A549 (cell line): ENCODE results near the gene OCRL. TPM values are rescaled to one million over a fixed set of nuclear protein-coding genes. Genes with fewer than 3 reads are reported as not detected.

ENCODE experiments used
- ATAC-seq, 2 experiments: fragments of 200-7000 bp in 1 of 2; fragments of >200 bp in 1 of 2; cut with Nextera tagmentation in 1 of 2; cut with Tn5 transposase in 1 of 2; 3 replicates each; pipeline versions ENCODE4 v1.8.0 to v1.9.1; 2018 to 2020; ENCODE audit warnings: mild to moderate bottlenecking in 1 of 2, moderate library complexity in 1 of 2
- CTCF ChIA-PET: fragments of 300-600 bp; sonication (Branson Sonifier 250); formaldehyde crosslinking; extraction: SDS; loops from one replicate; lab custom pipeline; 2021; ENCODE audit warnings: antibody characterized with exemption, inconsistent platforms; lab: Yijun Ruan, JAX
- POLR2A ChIA-PET: fragments of 350-600 bp; formaldehyde crosslinking; extraction: SDS; loops from one replicate; lab custom pipeline; 2021; ENCODE audit warnings: antibody characterized with exemption, inconsistent platforms; lab: Yijun Ruan, JAX
- DNase-seq, 2 experiments: peaks; one replicate each; pipeline versions ENCODE4 v3.0.0 to v3.0.0-alpha.2; 2011 to 2016; ENCODE audit warnings: low read depth in 1 of 2, low spot score in 1 of 2
- FAIRE-seq: peaks from 2 replicates; lab custom pipeline; 2011; peaks lifted over from hg19 to GRCh38; lab: Jason Lieb, UNC
- H3K27ac ChIP-seq, 2 experiments: fragments of >200 bp; sonication (Bioruptor Twin); formaldehyde crosslinking; 3 replicates each; pipeline ENCODE4 v1.5.1; 2016 to 2017
- H3K4me1 ChIP-seq: fragments of >200 bp; sonication (Bioruptor Twin); formaldehyde crosslinking; 3 replicates; pipeline ENCODE4 v1.6.1; 2016
- H3K4me2 ChIP-seq: fragments of >200 bp; sonication (Bioruptor Twin); formaldehyde crosslinking; 3 replicates; pipeline ENCODE4 v1.6.1; 2016
- H3K4me3 ChIP-seq: fragments of >200 bp; sonication (Bioruptor Twin); formaldehyde crosslinking; 3 replicates; pipeline ENCODE4 v1.5.1; 2016
- H3K9me3 ChIP-seq: fragments of >200 bp; sonication (Bioruptor Twin); formaldehyde crosslinking; 3 replicates; pipeline ENCODE4 v1.6.1; 2016
- CEBPB ChIP-seq, 2 experiments: fragments of >200 bp in 1 of 2; sonication (Bioruptor Twin) in 1 of 2; formaldehyde crosslinking in 1 of 2; IDR thresholded peaks; 2 replicates each; pipeline ENCODE4 v1.6.1; 2012 to 2016
- CHD4 ChIP-seq: fragments of 200-600 bp; sonication (generic); IDR thresholded peaks from 2 replicates; pipeline ENCODE4 v1.6.1; 2016; ENCODE audit warnings: antibody characterized with exemption, mild to moderate bottlenecking, borderline replicate concordance
- EHF ChIP-seq: fragments of 250-450 bp; sonication (Bioruptor Pico); IDR thresholded peaks from 2 replicates; pipeline ENCODE4 v1.5.0; 2020; ENCODE audit warnings: mild to moderate bottlenecking
- EHMT2 ChIP-seq: fragments of 200-600 bp; sonication (generic); IDR thresholded peaks from 2 replicates; pipeline ENCODE4 v1.6.1; 2016; ENCODE audit warnings: antibody characterized with exemption, low read depth, mild to moderate bottlenecking, moderate library complexity
- ESRRA ChIP-seq: fragments of 150-350 bp; IDR thresholded peaks from 2 replicates; pipeline ENCODE4 v1.6.1; 2014; ENCODE audit warnings: mild to moderate bottlenecking, low read length, borderline replicate concordance
- HDAC2 ChIP-seq: fragments of 200-600 bp; sonication (generic); IDR thresholded peaks from 2 replicates; pipeline ENCODE4 v1.6.1; 2016
- HEYL ChIP-seq: fragments of 250-450 bp; sonication (Bioruptor Pico); IDR thresholded peaks from 2 replicates; pipeline ENCODE4 v1.8.0; 2021; ENCODE audit warnings: mild to moderate bottlenecking, moderate library complexity
- HOXB13 ChIP-seq: fragments of 250-450 bp; sonication (Bioruptor Pico); IDR thresholded peaks from 2 replicates; pipeline ENCODE4 v1.5.0; 2020; ENCODE audit warnings: low read depth, mild to moderate bottlenecking, moderate library complexity
- JUN ChIP-seq, 2 experiments: fragments of >200 bp; sonication (Bioruptor Twin); formaldehyde crosslinking; IDR thresholded peaks; 2 replicates in 1 of 2; 3 replicates in 1 of 2; pipeline ENCODE4 v1.6.1; 2016 to 2017
- JUNB ChIP-seq: fragments of >200 bp; sonication (Bioruptor Twin); formaldehyde crosslinking; IDR thresholded peaks from 2 replicates; pipeline ENCODE4 v1.6.1; 2016
- KDM1A ChIP-seq: fragments of 200-600 bp; sonication (generic); IDR thresholded peaks from 2 replicates; pipeline ENCODE4 v1.6.1; 2016; ENCODE audit warnings: low read depth, mild to moderate bottlenecking
- NFE2L2 ChIP-seq: fragments of 150-350 bp; conservative IDR thresholded peaks from 2 replicates; pipeline ENCODE4 v1.6.1; 2014; ENCODE audit warnings: low read length
- NR3C1 ChIP-seq: fragments of >200 bp; sonication (Bioruptor Twin); formaldehyde crosslinking; IDR thresholded peaks from 3 replicates; pipeline ENCODE4 v1.6.1; 2017
- RAD21 ChIP-seq, 2 experiments: fragments of >200 bp in 1 of 2; sonication (Bioruptor Twin) in 1 of 2; formaldehyde crosslinking in 1 of 2; IDR thresholded peaks in 1 of 2; conservative IDR thresholded peaks in 1 of 2; 2 replicates in 1 of 2; 3 replicates in 1 of 2; pipeline ENCODE4 v1.6.1; 2012 to 2018; ENCODE audit warnings: inconsistent platforms in 1 of 2
- RNF2 ChIP-seq: fragments of 200-600 bp; sonication (generic); IDR thresholded peaks from 2 replicates; pipeline ENCODE4 v1.6.1; 2016; ENCODE audit warnings: low read depth, mild to moderate bottlenecking, antibody characterized with exemption, moderate library complexity, borderline replicate concordance
- SREBF2 ChIP-seq: fragments of 450-650 bp; IDR thresholded peaks from 2 replicates; pipeline ENCODE4 v1.6.1; 2014; ENCODE audit warnings: mild to moderate bottlenecking, moderate library complexity
- TFCP2L1 ChIP-seq: fragments of 250-450 bp; sonication (Bioruptor Pico); IDR thresholded peaks from 2 replicates; pipeline ENCODE4 v1.5.0; 2021; ENCODE audit warnings: mild to moderate bottlenecking
- TP53 ChIP-seq: fragments of 250-450 bp; sonication (Bioruptor Pico); IDR thresholded peaks from 2 replicates; pipeline ENCODE4 v1.5.0; 2021; ENCODE audit warnings: mild to moderate bottlenecking, moderate library complexity
- ZFP36 ChIP-seq: fragments of 450-650 bp; IDR thresholded peaks from 2 replicates; pipeline ENCODE4 v1.6.1; 2014; ENCODE audit warnings: borderline replicate concordance; ENCODE audit not compliant: partially characterized antibody
- ZSCAN20 ChIP-seq: fragments of 250-450 bp; sonication (Bioruptor Pico); IDR thresholded peaks from 2 replicates; pipeline ENCODE4 v1.8.0; 2022; ENCODE audit warnings: mild to moderate bottlenecking, moderate library complexity
- WGBS: methylation state at CpG from one replicate; pipeline ENCODE4 v1.1.6; 2017; ENCODE audit errors: missing lambda C conversion rate; 5-methylcytosine and 5-hydroxymethylcytosine counted together
- polyA plus RNA-seq, 4 experiments: library from polyadenylated mRNA; depleted of rRNA in 3 of 4; stranded (reverse); fragments of >200 nt; fragmentation: RNase III in 1 of 4; extraction: RNeasy Plus Mini Kit Qiagen cat#74134 plus additional on column Dnase treatment in 1 of 4; gene quantifications; 2 replicates in 3 of 4; 3 replicates in 1 of 4; pipeline ENCODE4 v1.2.3, GENCODE V29; 2011 to 2017
- TF ChIP-seq, protein P1 (sequence below): IDR thresholded peaks from 2 replicates; pipeline ENCODE4 v1.6.1; 2012
- TF ChIP-seq, protein P2 (sequence below): fragments of >200 bp; sonication (Bioruptor Twin); formaldehyde crosslinking; IDR thresholded peaks from 3 replicates; pipeline ENCODE4 v1.6.1; 2016
- TF ChIP-seq, protein P3 (sequence below): fragments of 250-450 bp; sonication (Bioruptor Pico); IDR thresholded peaks from 2 replicates; pipeline ENCODE4 v1.5.0; 2020; ENCODE audit warnings: low read depth, mild to moderate bottlenecking, moderate library complexity

OCRL gene
- polyA plus RNA-seq, 2 of the 4 experiments (the other 2 are of a cell fraction), result 22.4 to 49.0 TPM

DNA sequence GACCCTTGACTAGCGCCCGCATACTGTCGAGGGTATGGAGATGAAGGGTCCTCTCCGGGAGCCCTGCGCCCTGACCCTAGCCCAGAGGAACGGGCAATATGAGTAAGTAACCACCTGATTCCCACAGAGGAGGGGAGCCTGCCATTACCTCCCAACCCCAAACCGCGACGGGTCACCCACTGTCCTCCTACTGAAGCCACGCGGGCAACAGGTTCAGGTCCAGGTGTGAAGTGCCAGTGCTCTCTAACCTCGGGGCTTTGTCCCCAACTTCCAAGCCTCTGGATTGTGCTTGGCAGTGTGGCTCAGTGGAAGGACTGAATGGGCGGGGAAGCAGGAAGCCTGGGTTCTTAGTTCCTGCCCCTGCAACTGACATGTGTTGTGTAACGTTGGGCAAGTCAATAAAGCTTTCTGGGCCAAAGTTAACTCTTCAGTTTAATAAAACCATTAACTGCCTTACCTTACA is 694 bp downstream of the OCRL start:
- ATAC-seq (peak; percentile 71 to 84; a peak in 5 of 6 replicates), FAIRE-seq (no peak), DNase-seq (peak; percentile 18 to 25)
- 0% methylated on average over 6 of the region's 14 CpGs for WGBS
- no peaks in the 10 kb centered on the region for H3K9me3 ChIP-seq
- ChIA-PET CTCF (interaction anchor here (0.7 to 1.0 kb wide), 4 partner anchors 11 to 54 kb away, joined by 3 read pairs; no protein-coding TSS in a partner anchor), POLR2A (interaction anchor here (1.6 kb wide), 1 partner anchor 19 kb away, joined by 3 read pairs; no protein-coding TSS in a partner anchor)
- H3K4me1 ChIP-seq, result peaks cover 14% of the 10 kb centered on the region
- peak overlapping the region; percentile 91 for H3K4me2 ChIP-seq
- peak overlapping the region; percentile 96 to 99 for H3K27ac ChIP-seq
- TF ChIP-seq, protein P1, sequence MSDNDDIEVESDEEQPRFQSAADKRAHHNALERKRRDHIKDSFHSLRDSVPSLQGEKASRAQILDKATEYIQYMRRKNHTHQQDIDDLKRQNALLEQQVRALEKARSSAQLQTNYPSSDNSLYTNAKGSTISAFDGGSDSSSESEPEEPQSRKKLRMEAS, result peak; percentile 21; the same call in 1 of the 2 replicates
- TF ChIP-seq JUN (IDR thresholded peaks at IDR 0.05) (0 out of 5 replicates have a peak, but pooled peaks of 1 of the 2 experiments have one; percentile 1), CEBPB (IDR thresholded peaks at IDR 0.05) (peak in 1 of 2 experiments; percentile 27; a peak in 1 of 4 replicates), RNF2 (no peak)
- H3K4me3 ChIP-seq, result peak overlapping the region; percentile 95

DNA sequence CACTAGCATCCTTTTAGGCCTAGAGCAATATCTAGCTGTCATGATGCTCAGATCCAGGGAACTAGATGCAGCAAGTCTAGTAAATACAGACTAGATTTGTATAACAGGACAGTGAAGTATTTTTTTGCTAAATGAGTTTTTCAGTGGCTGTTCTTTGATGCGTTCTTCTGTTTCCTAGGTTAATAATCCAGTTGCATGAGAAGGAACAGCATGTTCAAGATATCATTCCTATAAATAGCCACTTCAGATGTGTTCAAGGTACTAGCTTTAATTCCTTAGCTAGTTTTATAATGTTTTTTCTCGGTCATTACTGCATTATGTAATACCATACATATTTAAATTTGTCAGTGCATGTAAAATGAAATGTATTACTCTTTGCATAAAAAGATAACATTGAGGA is 4.7 kb downstream of the OCRL start:
- Histone ChIP-seq H3K4me2 (no peak overlapping the region), H3K9me3 (no peaks in the 10 kb centered on the region)
- WGBS, result 88% methylated on average over 2 of the region's 2 CpGs
- CTCF ChIA-PET, result no interaction called here
- no peak for TF ChIP-seq NFE2L2
- TF ChIP-seq ZFP36, result no peak
- no peak for TF ChIP-seq HOXB13 (CRISPR knock-in tag)
- TF ChIP-seq ESRRA, result no peak
- TF ChIP-seq, all 56 proteins: peak for 0
- no peak overlapping the region for H3K4me3 ChIP-seq
- no peak for FAIRE-seq
- H3K4me1 ChIP-seq, result peaks cover 10% of the 10 kb centered on the region
- ATAC-seq, result no peak
- DNase-seq, result no peak
- H3K27ac ChIP-seq, result no peak overlapping the region
- POLR2A ChIA-PET, result no interaction called here

DNA sequence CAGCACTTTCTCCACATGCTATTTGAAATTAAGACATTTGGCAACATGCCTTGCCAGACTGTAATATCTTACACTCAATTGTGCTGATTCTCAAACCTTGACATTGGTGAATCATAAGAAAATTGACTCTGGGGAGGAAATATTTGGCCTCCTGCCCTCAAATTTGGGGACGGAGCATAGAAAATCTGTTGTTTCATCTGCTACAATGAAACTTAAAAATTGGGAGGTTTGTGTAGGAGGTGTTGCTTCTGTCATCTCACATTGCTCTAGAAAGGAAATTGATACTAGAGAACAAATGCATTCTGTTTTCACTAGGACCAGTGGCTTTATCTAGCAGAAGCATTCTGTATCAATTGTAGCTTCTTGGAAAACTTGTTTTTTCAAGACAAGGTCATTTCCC is 5.3 kb downstream of the OCRL start:
- ATAC-seq, result no peak
- ChIA-PET POLR2A (no interaction called here), CTCF (no interaction called here)
- no peak for DNase-seq
- 75% methylated on average over 1 of the region's 1 CpG for WGBS
- Histone ChIP-seq H3K4me3 (no peak overlapping the region), H3K4me1 (peaks cover 8% of the 10 kb centered on the region; the same call in 2 of the 3 replicates), H3K27ac (no peak overlapping the region), H3K9me3 (no peaks in the 10 kb centered on the region), H3K4me2 (no peak overlapping the region)
- FAIRE-seq, result no peak
- no peak for TF ChIP-seq TFCP2L1 (CRISPR knock-in tag)

DNA sequence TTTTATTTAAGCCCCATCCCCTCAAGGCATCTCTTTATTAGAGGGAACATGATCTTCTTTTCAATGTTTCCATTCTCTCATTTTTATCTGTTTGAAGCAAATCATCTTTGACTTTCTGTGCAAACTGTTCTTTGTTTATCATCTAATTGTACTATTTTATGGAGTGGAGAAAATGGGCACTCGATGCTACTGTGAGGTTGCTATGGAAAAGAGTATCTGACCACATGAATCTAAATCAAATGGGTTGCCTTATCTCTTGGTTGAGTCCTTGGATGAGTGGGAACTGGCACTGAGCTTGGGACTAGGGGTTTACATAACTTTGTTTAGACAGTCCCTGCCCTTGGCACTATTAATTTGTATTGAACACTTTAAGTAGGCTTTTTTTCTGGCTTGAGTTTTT is 9.1 kb downstream of the OCRL start:
- Histone ChIP-seq H3K27ac (no peak overlapping the region), H3K9me3 (no peaks in the 10 kb centered on the region), H3K4me2 (no peak overlapping the region), H3K4me1 (no peaks in the 10 kb centered on the region), H3K4me3 (no peak overlapping the region)
- ChIA-PET CTCF (no interaction called here), POLR2A (no interaction called here)
- DNase-seq (no peak), FAIRE-seq (peak; percentile 95), ATAC-seq (no peak)
- 81% methylated on average over 1 of the region's 1 CpG for WGBS
- no peak for TF ChIP-seq ESRRA
- TF ChIP-seq RNF2, result no peak
- no peak for TF ChIP-seq CHD4
- no peak for TF ChIP-seq SREBF2
- TF ChIP-seq TFCP2L1 (CRISPR knock-in tag), result no peak
- TF ChIP-seq TP53, result no peak
- no peak for TF ChIP-seq ZSCAN20 (CRISPR knock-in tag)
- TF ChIP-seq HDAC2, result no peak
- TF ChIP-seq, protein P2, sequence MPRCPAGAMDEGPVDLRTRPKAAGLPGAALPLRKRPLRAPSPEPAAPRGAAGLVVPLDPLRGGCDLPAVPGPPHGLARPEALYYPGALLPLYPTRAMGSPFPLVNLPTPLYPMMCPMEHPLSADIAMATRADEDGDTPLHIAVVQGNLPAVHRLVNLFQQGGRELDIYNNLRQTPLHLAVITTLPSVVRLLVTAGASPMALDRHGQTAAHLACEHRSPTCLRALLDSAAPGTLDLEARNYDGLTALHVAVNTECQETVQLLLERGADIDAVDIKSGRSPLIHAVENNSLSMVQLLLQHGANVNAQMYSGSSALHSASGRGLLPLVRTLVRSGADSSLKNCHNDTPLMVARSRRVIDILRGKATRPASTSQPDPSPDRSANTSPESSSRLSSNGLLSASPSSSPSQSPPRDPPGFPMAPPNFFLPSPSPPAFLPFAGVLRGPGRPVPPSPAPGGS, result no peak
- TF ChIP-seq NR3C1, result no peak
- no peak for TF ChIP-seq CEBPB (IDR thresholded peaks at IDR 0.05)
- TF ChIP-seq EHF (CRISPR knock-in tag), result no peak
- no peak for TF ChIP-seq RAD21 (conservative IDR thresholded peaks at IDR 0.05 in 1 of 2, IDR thresholded peaks at IDR 0.05 in 1 of 2)
- no peak for TF ChIP-seq KDM1A
- TF ChIP-seq JUNB, result no peak
- TF ChIP-seq HEYL (CRISPR knock-in tag), result no peak
- TF ChIP-seq, protein P3, sequence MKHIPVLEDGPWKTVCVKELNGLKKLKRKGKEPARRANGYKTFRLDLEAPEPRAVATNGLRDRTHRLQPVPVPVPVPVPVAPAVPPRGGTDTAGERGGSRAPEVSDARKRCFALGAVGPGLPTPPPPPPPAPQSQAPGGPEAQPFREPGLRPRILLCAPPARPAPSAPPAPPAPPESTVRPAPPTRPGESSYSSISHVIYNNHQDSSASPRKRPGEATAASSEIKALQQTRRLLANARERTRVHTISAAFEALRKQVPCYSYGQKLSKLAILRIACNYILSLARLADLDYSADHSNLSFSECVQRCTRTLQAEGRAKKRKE (CRISPR knock-in tag), result no peak
- no peak for TF ChIP-seq EHMT2
- TF ChIP-seq, protein P1, result no peak
- TF ChIP-seq, all 56 proteins: peak for 0
